KMS-11 (cell line): ENCODE results near the gene NAGS.
"Not testable (repeated sequence)": the region's sequence is repeated elsewhere in the genome, so short reads cannot be mapped to it uniquely, and the experiment has no call there.

Experiments
- H2AFZ ChIP-seq: fragments of 200-600 bp; sonication (generic); 2 replicates; pipeline ENCODE4 v1.6.1; 2016; ENCODE audit warnings: antibody characterized with exemption, mixed run types, low read depth
- H3K27ac ChIP-seq: fragments of 200-600 bp; sonication (generic); 2 replicates; pipeline ENCODE4 v1.6.1; 2016; ENCODE audit warnings: mild to moderate bottlenecking, mixed run types
- H3K27me3 ChIP-seq: fragments of 200-600 bp; sonication (generic); 2 replicates; pipeline ENCODE4 v1.6.1; 2017; ENCODE audit warnings: mild to moderate bottlenecking, low read depth, mixed run types, moderate library complexity; ENCODE audit not compliant: insufficient read depth
- H3K36me3 ChIP-seq: fragments of 200-600 bp; sonication (generic); 2 replicates; pipeline ENCODE4 v1.6.1; 2017; ENCODE audit warnings: mild to moderate bottlenecking, mixed run types; ENCODE audit not compliant: insufficient read depth
- H3K4me1 ChIP-seq: fragments of 200-600 bp; sonication (generic); 2 replicates; pipeline ENCODE4 v1.6.1; 2016; ENCODE audit warnings: mild to moderate bottlenecking, low read depth, mixed run types; ENCODE audit not compliant: poor library complexity, severe bottlenecking
- H3K4me2 ChIP-seq: fragments of 200-600 bp; sonication (generic); 2 replicates; pipeline ENCODE4 v1.7.0; 2016; ENCODE audit warnings: mild to moderate bottlenecking, mixed run types
- H3K4me3 ChIP-seq: fragments of 200-600 bp; sonication (generic); IDR thresholded peaks from 2 replicates; pipeline ENCODE4 v1.6.1; 2017; ENCODE audit warnings: low read depth, low read length, mixed read lengths; ENCODE audit not compliant: insufficient read depth
- H3K79me2 ChIP-seq: fragments of 200-600 bp; sonication (generic); 2 replicates; pipeline ENCODE4 v1.6.1; 2016; ENCODE audit warnings: low read depth, mixed run types; ENCODE audit not compliant: insufficient read depth
- H3K9ac ChIP-seq: fragments of 200-600 bp; sonication (generic); 2 replicates; pipeline ENCODE4 v1.6.1; 2016; ENCODE audit warnings: mild to moderate bottlenecking, mixed run types
- H4K20me1 ChIP-seq: fragments of 200-600 bp; sonication (generic); 2 replicates; pipeline ENCODE4 v1.6.1; 2016; ENCODE audit warnings: mild to moderate bottlenecking, mixed run types; ENCODE audit not compliant: insufficient read depth
- TF ChIP-seq, protein P1 (sequence below): fragments of 200-600 bp; sonication (generic); conservative IDR thresholded peaks from 2 replicates; pipeline ENCODE4 v1.6.1; 2017; ENCODE audit warnings: low read depth, mild to moderate bottlenecking, antibody characterized with exemption, low read length, moderate library complexity, mixed read lengths

The NAGS gene

DNA sequence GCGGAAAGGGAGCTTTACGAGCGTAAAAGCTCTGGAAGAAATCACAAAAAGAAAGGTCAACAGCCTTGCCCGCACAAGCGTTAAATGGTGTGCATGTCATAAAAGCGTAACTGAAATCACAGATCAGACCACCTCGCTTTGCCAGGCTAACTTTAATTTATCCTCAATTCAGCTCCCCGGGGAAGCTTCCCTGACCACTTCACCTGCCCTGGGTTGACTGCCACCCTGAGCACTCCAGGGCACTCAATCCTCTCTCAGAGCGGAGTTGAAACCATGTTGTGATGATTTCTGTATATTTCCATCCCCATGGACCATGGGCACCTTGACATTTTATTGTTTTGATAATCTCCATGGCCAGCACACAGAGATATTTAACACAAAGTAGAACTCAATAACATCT is 16.1 kb upstream of the NAGS start:
- no peak overlapping the region for H2AFZ ChIP-seq
- H3K27me3 ChIP-seq = no peaks in the 10 kb centered on the region
- no peaks in the 10 kb centered on the region for H3K79me2 ChIP-seq
- no peaks in the 10 kb centered on the region for H4K20me1 ChIP-seq
- no peaks in the 10 kb centered on the region for H3K36me3 ChIP-seq
- no peak overlapping the region for H3K4me3 ChIP-seq
- TF ChIP-seq, protein P1, sequence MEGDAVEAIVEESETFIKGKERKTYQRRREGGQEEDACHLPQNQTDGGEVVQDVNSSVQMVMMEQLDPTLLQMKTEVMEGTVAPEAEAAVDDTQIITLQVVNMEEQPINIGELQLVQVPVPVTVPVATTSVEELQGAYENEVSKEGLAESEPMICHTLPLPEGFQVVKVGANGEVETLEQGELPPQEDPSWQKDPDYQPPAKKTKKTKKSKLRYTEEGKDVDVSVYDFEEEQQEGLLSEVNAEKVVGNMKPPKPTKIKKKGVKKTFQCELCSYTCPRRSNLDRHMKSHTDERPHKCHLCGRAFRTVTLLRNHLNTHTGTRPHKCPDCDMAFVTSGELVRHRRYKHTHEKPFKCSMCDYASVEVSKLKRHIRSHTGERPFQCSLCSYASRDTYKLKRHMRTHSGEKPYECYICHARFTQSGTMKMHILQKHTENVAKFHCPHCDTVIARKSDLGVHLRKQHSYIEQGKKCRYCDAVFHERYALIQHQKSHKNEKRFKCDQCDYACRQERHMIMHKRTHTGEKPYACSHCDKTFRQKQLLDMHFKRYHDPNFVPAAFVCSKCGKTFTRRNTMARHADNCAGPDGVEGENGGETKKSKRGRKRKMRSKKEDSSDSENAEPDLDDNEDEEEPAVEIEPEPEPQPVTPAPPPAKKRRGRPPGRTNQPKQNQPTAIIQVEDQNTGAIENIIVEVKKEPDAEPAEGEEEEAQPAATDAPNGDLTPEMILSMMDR = no peak
- H3K9ac ChIP-seq = no peak overlapping the region
- H3K27ac ChIP-seq = no peak overlapping the region
- H3K4me1 ChIP-seq = no peaks in the 10 kb centered on the region
- H3K4me2 ChIP-seq = no peak overlapping the region

DNA sequence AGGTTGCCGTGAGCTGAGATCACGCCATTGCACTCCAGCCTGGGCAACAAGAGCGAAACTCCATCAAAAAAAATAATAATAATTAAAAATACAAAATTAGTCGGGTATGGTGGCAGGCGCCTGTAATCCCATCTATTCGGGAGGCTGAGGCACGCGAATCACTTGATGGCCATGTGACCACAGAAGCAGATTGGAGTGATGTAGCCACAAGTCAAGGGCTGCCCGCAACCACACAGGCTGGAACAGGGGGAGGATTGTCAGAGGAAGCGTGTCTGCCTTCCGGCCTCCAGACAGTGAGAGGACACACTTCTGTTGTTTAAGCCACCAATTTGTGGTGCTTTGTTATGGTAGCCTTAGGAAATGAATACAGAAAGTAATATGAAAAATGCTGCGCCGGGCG is 11.8 kb upstream of the NAGS start:
- H3K4me3 ChIP-seq = no peak overlapping the region
- H3K27ac ChIP-seq = no peak overlapping the region
- H2AFZ ChIP-seq = no peak overlapping the region
- H4K20me1 ChIP-seq = no peaks in the 10 kb centered on the region
- no peaks in the 10 kb centered on the region for H3K36me3 ChIP-seq
- no peak overlapping the region for H3K9ac ChIP-seq
- no peaks in the 10 kb centered on the region for H3K79me2 ChIP-seq
- TF ChIP-seq, protein P1 = no peak
- H3K4me2 ChIP-seq = no peak overlapping the region
- no peaks in the 10 kb centered on the region for H3K27me3 ChIP-seq
- peaks cover 9% of the 10 kb centered on the region for H3K4me1 ChIP-seq

DNA sequence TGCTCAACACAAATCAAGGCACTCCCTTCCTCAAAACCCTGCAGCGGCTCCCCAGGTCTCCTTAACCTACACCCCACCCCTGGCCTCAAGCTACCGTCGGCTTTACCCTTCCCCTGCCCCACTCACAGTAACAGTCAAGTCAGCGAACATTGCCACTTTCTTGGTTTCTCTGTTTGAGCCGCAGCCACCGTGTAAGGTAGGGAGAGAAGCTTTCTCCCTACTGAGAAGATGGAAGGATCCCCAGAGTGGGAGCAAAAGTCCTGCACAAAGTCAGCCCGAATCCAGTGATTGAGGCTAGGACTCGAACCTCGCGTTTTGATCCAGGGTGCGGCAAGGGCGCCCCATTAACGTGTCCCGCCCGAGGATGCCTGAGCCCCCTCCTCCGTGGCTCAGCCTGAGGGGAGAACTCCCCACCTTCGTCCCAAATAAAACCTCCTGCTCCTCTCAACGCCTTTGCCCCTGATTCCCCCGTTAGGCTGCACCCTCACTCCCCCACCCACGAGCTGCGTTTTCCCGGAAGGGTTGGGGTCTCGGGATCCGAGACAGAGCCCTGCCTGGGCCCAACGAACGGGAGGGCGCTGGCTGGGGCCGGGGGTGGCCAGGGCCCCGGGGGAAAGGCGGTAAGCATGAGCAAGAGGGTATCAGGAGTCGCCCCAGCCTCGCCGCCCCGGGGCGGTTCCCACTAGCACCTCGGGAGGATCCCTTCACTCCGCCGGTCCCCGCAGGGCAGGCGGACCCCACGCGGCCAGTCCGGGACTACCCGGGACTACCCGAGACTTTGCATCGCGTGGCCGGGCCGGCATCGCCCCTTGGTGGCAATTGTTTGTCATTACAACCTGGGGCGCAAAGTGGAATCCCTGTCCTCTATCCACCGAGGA is 9.9 kb upstream of the NAGS start:
- Histone ChIP-seq H3K4me3 (no peak overlapping the region), H3K27ac (no peak overlapping the region), H3K79me2 (no peaks in the 10 kb centered on the region), H3K4me1 (peaks cover 9% of the 10 kb centered on the region), H3K27me3 (no peaks in the 10 kb centered on the region), H3K4me2 (peak overlapping the region; percentile 82), H4K20me1 (no peaks in the 10 kb centered on the region), H3K36me3 (no peaks in the 10 kb centered on the region), H3K9ac (peak overlapping the region; percentile 59; the same call in 1 of the 2 replicates), H2AFZ (peak overlapping the region; percentile 97)
- TF ChIP-seq, protein P1 = peak; percentile 96

DNA sequence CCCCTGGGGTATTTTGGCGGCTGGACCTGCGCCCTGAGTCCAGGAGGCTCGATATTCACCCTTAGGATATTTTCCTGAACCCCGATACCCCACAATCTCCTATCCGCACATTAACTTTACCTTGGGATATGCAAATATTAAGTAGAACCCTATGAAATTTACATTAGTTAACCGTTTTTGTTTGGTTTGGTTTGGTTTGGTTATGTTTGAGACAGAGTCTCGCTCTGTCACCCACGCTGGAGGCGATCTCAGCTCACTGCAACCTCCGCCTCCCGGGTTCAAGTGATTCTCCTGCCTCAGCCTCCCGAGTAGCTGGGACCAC is 9.3 kb upstream of the NAGS start:
- Histone ChIP-seq H3K27ac (no peak overlapping the region), H3K9ac (no peak overlapping the region; the same call in 1 of the 2 replicates), H3K36me3 (no peaks in the 10 kb centered on the region), H3K27me3 (no peaks in the 10 kb centered on the region), H3K4me3 (no peak overlapping the region), H3K4me1 (peaks cover 9% of the 10 kb centered on the region), H2AFZ (peak overlapping the region; percentile 97), H3K4me2 (peak overlapping the region; percentile 82), H3K79me2 (no peaks in the 10 kb centered on the region), H4K20me1 (no peaks in the 10 kb centered on the region)
- TF ChIP-seq, protein P1 = peak; percentile 42

DNA sequence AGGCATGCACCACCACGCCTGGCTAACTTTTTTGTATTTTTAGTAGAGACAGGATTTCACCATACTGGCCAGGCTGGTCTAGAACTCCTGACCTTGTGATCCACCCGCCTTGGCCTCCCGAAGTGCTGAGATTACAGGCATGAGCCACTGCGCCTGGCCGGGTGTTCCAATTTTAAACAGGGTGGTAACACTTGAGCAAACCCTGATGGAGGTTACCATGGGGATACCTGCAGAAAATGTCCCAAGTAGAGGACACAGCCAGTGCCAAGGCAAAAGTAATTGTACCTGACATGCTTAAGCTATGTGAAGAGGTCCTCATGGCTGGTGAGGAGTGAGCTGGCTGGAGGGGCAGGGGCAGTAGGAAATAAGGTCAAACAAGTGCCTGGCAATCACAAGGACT is 7.2 kb upstream of the NAGS start:
- not testable (repeated sequence) for H4K20me1 ChIP-seq, H3K27me3 ChIP-seq, H3K27ac ChIP-seq, H3K4me3 ChIP-seq, H3K9ac ChIP-seq, H3K4me2 ChIP-seq, H3K79me2 ChIP-seq, H3K36me3 ChIP-seq, H3K4me1 ChIP-seq, H2AFZ ChIP-seq
